Fibroblast of lung (primary cell): ENCODE results near the gene ALDH1A2. TPM values are rescaled to one million over a fixed set of nuclear protein-coding genes. Genes with fewer than 3 reads are reported as not detected.

Experiments used
- DNase-seq, 2 donors: peaks; one replicate each; pipeline versions ENCODE4 v3.0.0 to v3.0.0-alpha.2; 2010; ENCODE audit warnings: low read depth in 2 of 2
- H2AFZ ChIP-seq: 2 replicates; pipeline ENCODE4 v1.5.1; 2012; ENCODE audit warnings: low read length, control low read depth, inconsistent platforms
- H3K27ac ChIP-seq: 2 replicates; pipeline ENCODE4 v1.5.1; 2011; ENCODE audit warnings: low read length, control low read depth; ENCODE audit not compliant: insufficient read depth
- H3K27me3 ChIP-seq: 2 replicates; pipeline ENCODE4 v1.5.1; 2011; ENCODE audit warnings: mild to moderate bottlenecking, low read length; ENCODE audit not compliant: control insufficient read depth, insufficient read depth
- H3K36me3 ChIP-seq: 2 replicates; pipeline ENCODE4 v1.5.1; 2011; ENCODE audit warnings: low read length; ENCODE audit not compliant: control insufficient read depth, insufficient read depth
- H3K4me1 ChIP-seq: 2 replicates; pipeline ENCODE4 v1.5.1; 2011; ENCODE audit warnings: low read length; ENCODE audit not compliant: control insufficient read depth, insufficient read depth; ENCODE audit errors: extremely low read depth
- H3K4me2 ChIP-seq: 2 replicates; pipeline ENCODE4 v1.5.1; 2011; ENCODE audit warnings: low read length, control low read depth; ENCODE audit not compliant: insufficient read depth; ENCODE audit errors: extremely low read depth
- H3K4me3 ChIP-seq, 4 experiments: fragments of 200-600 bp in 1 of 4; sonication (generic) in 1 of 4; replicated peaks in 1 of 4; 2 replicates each; pipeline ENCODE4 v1.5.1; 2011 to 2016; ENCODE audit warnings: low read length in 4 of 4, low read depth in 3 of 4, mild to moderate bottlenecking in 3 of 4, control low read depth in 2 of 4, inconsistent platforms in 1 of 4, mixed read lengths in 1 of 4; ENCODE audit not compliant: insufficient read depth in 1 of 4; ENCODE audit errors: control extremely low read depth in 1 of 4
- H3K79me2 ChIP-seq: 2 replicates; pipeline ENCODE4 v1.5.1; 2012; ENCODE audit warnings: mild to moderate bottlenecking, low read length, inconsistent platforms; ENCODE audit not compliant: control insufficient read depth, insufficient read depth
- H3K9ac ChIP-seq: 2 replicates; pipeline ENCODE4 v1.5.1; 2011; ENCODE audit warnings: mild to moderate bottlenecking, low read length, control low read depth; ENCODE audit not compliant: insufficient read depth
- H3K9me3 ChIP-seq: 2 replicates; pipeline ENCODE4 v1.5.1; 2012; ENCODE audit warnings: low read depth, low read length; ENCODE audit not compliant: control insufficient read depth, insufficient read depth
- H4K20me1 ChIP-seq: 2 replicates; pipeline ENCODE4 v1.5.1; 2011; ENCODE audit warnings: low read length; ENCODE audit not compliant: control insufficient read depth, insufficient read depth; ENCODE audit errors: extremely low read depth
- EZH2 ChIP-seq: IDR thresholded peaks from 2 replicates; pipeline ENCODE4 v1.5.1; 2012; ENCODE audit warnings: low read length, control low read depth, mild to moderate bottlenecking; ENCODE audit errors: missing control alignments
- polyA plus RNA-seq, 2 donors: library from polyadenylated mRNA; depleted of rRNA in 1 of 2; stranded (reverse) in 1 of 2; unstranded in 1 of 2; fragments of >200 nt; gene quantifications; 2 replicates each; pipeline ENCODE4 v1.2.1, GENCODE V29; 2011 to 2012; ENCODE audit warnings: missing spikeins in 1 of 2
- total RNA-seq: library from RNA; depleted of rRNA; stranded (reverse); fragments of >200 nt; gene quantifications from 2 replicates; pipeline ENCODE4 v1.2.1, GENCODE V29; 2014
- TF ChIP-seq, protein P1 (sequence below), 2 donors: IDR thresholded peaks in 1 of 2; conservative IDR thresholded peaks in 1 of 2; 1 replicate in 1 of 2; 2 replicates in 1 of 2; pipeline ENCODE4 v1.5.1; 2011 to 2012; ENCODE audit warnings: low read length in 2 of 2, control low read depth in 1 of 2, inconsistent platforms in 1 of 2, low read depth in 1 of 2, mild to moderate bottlenecking in 1 of 2

ALDH1A2 gene
- total and polyA plus RNA-seq, 2 donors (not counting 1 experiment from before 2014, with no cell fraction given) = 1.1 to 2.3 TPM

DNA sequence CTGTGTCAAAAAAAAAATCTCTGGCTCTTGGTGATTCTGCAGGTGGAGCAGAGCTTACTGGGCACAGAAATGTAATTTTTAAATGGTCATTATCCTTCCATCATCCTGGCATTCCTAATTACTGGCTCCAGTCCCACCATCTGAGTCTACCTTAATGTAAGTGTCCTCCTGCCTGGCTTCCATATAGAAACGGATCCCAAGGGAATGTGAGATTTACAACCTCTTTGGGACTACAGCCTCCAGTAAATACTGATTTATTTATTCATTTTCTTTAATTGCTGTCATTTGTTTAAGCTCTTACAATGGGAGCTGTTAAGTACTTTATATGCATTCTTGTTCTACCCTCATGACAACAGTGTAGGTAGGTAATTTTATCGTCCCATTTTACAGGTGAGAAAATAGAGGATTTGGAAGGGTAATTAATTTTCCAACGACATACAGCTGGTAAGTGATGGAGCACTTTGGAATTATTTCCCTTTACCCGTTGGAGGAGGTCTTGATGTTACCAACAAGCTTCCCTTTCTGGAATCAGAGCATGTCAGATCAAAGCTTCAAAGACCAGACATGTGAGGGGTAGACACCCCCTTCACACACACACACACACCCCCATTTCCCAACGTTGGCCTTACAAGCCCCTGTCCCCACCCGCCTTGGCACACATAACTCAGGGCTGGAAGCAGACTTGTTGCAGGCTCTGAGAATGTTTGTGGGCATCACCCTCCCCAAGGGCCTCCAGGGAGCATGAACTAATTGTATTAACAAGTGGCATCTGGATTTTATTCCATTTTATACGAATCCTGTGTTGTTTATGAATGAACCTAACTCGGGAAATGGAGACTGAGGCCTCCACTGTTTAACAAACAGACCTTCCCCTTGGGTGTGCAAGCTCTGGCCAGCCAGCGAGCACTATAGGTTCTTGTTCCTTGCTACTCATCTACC, 116.9 kb downstream of the ALDH1A2 start:
- Histone ChIP-seq H3K79me2 (no peaks in the 10 kb centered on the region), H2AFZ (no peak overlapping the region)
- no peak for DNase-seq

DNA sequence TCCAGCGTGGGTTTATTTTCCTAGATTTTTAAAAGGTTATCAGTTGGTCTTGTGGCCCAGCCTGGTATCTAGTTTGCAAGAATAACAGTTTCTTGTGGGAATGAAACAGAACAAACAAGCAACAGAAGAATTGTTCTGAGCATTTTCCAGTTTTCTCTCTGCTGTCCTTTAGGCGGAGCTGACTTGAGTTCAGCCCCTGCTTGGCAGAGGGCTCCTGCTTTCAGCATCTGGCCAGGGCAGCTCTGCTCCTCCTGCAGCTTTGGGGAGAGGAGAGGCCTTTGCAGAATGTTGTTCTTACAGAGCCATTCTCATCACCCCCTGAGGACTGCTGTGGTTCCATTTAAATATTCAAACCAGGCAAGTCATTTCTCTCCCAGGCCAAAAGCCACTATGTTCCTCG, 117.7 kb downstream of the ALDH1A2 start:
- no peak overlapping the region for H3K9ac ChIP-seq
- peaks cover 2% of the 10 kb centered on the region for H3K27me3 ChIP-seq
- no peaks in the 10 kb centered on the region for H3K4me1 ChIP-seq
- no peak overlapping the region for H3K4me2 ChIP-seq
- no peak for TF ChIP-seq EZH2
- TF ChIP-seq, protein P1, sequence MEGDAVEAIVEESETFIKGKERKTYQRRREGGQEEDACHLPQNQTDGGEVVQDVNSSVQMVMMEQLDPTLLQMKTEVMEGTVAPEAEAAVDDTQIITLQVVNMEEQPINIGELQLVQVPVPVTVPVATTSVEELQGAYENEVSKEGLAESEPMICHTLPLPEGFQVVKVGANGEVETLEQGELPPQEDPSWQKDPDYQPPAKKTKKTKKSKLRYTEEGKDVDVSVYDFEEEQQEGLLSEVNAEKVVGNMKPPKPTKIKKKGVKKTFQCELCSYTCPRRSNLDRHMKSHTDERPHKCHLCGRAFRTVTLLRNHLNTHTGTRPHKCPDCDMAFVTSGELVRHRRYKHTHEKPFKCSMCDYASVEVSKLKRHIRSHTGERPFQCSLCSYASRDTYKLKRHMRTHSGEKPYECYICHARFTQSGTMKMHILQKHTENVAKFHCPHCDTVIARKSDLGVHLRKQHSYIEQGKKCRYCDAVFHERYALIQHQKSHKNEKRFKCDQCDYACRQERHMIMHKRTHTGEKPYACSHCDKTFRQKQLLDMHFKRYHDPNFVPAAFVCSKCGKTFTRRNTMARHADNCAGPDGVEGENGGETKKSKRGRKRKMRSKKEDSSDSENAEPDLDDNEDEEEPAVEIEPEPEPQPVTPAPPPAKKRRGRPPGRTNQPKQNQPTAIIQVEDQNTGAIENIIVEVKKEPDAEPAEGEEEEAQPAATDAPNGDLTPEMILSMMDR (conservative IDR thresholded peaks at IDR 0.05 in 1 of 2, IDR thresholded peaks at IDR 0.05 in 1 of 2; ENCODE audit: low read depth in 1 of 2, low read length in 2 of 2) = no peak
- DNase-seq = peak in 1 of 2 donors; percentile 9
- no peaks in the 10 kb centered on the region for H3K9me3 ChIP-seq
- H4K20me1 ChIP-seq = no peaks in the 10 kb centered on the region
- H3K79me2 ChIP-seq = no peaks in the 10 kb centered on the region
- no peak overlapping the region for H2AFZ ChIP-seq
- H3K27ac ChIP-seq = no peak overlapping the region
- no peaks in the 10 kb centered on the region for H3K36me3 ChIP-seq
- no peak overlapping the region for H3K4me3 ChIP-seq

More for the DNA sequence above, 116.9 kb downstream of the ALDH1A2 start:
- Histone ChIP-seq H3K4me2 (no peak overlapping the region), H3K9ac (no peak overlapping the region), H4K20me1 (no peaks in the 10 kb centered on the region), H3K4me3 (no peak overlapping the region), H3K27me3 (peaks cover 2% of the 10 kb centered on the region), H3K9me3 (no peaks in the 10 kb centered on the region), H3K36me3 (no peaks in the 10 kb centered on the region), H3K27ac (no peak overlapping the region), H3K4me1 (no peaks in the 10 kb centered on the region)
- TF ChIP-seq, protein P1 (conservative IDR thresholded peaks at IDR 0.05 in 1 of 2, IDR thresholded peaks at IDR 0.05 in 1 of 2; ENCODE audit: low read depth in 1 of 2, low read length in 2 of 2) = no peak
- TF ChIP-seq EZH2 = no peak

DNA sequence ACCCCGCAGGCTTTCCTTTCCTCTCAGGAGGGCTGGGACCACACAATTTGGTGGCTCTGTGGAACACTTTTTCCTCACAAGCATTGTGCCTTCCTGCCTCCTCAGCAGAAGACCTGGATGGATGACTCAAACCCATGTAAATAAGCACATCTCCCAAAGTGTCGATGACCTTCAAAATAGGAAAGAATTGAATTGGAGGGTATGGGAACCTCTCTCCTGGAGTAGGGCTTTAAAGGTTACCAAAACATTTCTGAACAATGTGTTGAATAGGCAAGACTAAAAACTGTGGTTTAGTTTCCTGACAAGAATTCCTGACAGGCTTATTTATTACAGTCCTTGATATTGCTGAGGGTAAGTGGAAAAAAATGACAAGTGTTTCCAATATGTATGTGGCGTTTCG, 118.2 kb downstream of the ALDH1A2 start:
- DNase-seq = no peak
- H3K4me1 ChIP-seq = no peaks in the 10 kb centered on the region
- H3K4me2 ChIP-seq = no peak overlapping the region
- H3K79me2 ChIP-seq = no peaks in the 10 kb centered on the region
- no peak overlapping the region for H2AFZ ChIP-seq
- peaks cover 2% of the 10 kb centered on the region for H3K27me3 ChIP-seq
- no peaks in the 10 kb centered on the region for H3K36me3 ChIP-seq
- H3K9me3 ChIP-seq = no peaks in the 10 kb centered on the region
- no peak overlapping the region for H3K4me3 ChIP-seq
- no peak overlapping the region for H3K27ac ChIP-seq
- no peak overlapping the region for H3K9ac ChIP-seq
- H4K20me1 ChIP-seq = no peaks in the 10 kb centered on the region
- TF ChIP-seq, protein P1 (conservative IDR thresholded peaks at IDR 0.05 in 1 of 2, IDR thresholded peaks at IDR 0.05 in 1 of 2; ENCODE audit: low read depth in 1 of 2, low read length in 2 of 2) = no peak
- TF ChIP-seq EZH2 = no peak
